ENCODE data around the gene PRDM2.
"Not testable (repeated sequence)": the region's sequence is repeated elsewhere in the genome, so short reads cannot be mapped to it uniquely, and the experiment has no call there.

The PRDM2 gene

GRCh38 chr1:13666317-13666716 is 33.7 kb upstream of the PRDM2 start:
- no peak overlapping the region for H3K4me3 ChIP-seq (ENCODE audit: low read depth, low read length)
- TF ChIP-seq, protein P1, sequence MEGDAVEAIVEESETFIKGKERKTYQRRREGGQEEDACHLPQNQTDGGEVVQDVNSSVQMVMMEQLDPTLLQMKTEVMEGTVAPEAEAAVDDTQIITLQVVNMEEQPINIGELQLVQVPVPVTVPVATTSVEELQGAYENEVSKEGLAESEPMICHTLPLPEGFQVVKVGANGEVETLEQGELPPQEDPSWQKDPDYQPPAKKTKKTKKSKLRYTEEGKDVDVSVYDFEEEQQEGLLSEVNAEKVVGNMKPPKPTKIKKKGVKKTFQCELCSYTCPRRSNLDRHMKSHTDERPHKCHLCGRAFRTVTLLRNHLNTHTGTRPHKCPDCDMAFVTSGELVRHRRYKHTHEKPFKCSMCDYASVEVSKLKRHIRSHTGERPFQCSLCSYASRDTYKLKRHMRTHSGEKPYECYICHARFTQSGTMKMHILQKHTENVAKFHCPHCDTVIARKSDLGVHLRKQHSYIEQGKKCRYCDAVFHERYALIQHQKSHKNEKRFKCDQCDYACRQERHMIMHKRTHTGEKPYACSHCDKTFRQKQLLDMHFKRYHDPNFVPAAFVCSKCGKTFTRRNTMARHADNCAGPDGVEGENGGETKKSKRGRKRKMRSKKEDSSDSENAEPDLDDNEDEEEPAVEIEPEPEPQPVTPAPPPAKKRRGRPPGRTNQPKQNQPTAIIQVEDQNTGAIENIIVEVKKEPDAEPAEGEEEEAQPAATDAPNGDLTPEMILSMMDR (IDR thresholded peaks at IDR 0.05; ENCODE audit: low read depth, low read length): no peak

GRCh38 chr1:13667691-13668090 is 32.3 kb upstream of the PRDM2 start:
- H3K4me3 ChIP-seq (ENCODE audit: low read depth, low read length): no peak overlapping the region
- TF ChIP-seq, protein P1 (IDR thresholded peaks at IDR 0.05; ENCODE audit: low read depth, low read length): no peak

- TF ChIP-seq, protein P1 (IDR thresholded peaks at IDR 0.05; ENCODE audit: low read depth, low read length): no peak
- H3K4me3 ChIP-seq (ENCODE audit: low read depth, low read length): no peak overlapping the region
Observed at GRCh38 chr1:13674377-13674776, 25.6 kb upstream of the PRDM2 start.

DNA sequence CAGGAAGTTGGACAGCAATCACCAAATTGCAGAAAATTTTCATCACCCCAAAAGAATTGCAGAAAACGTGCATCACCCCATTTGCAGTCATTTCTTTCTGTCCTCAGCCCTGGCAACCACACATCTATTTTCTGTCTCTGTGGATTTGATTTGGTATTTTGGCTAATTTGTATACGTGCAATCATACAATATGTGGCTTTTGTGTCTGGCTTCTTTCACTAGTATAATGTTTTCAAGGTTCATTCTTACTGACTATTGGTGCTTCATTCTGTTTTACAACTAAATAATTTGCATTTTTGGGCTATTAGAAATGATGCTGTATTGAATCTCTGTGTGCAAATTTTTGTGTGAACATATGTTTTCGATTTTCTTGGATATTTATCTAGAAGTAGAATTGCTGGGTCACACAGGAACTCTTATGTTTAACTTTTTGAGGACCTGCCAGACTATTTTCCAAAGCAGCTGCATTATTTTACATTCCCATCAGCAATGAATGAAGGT is 24.8 kb upstream of the PRDM2 start:
- TF ChIP-seq, protein P1 (IDR thresholded peaks at IDR 0.05; ENCODE audit: low read depth, low read length): no peak
- H3K4me3 ChIP-seq (ENCODE audit: low read depth, low read length): no peak overlapping the region

DNA sequence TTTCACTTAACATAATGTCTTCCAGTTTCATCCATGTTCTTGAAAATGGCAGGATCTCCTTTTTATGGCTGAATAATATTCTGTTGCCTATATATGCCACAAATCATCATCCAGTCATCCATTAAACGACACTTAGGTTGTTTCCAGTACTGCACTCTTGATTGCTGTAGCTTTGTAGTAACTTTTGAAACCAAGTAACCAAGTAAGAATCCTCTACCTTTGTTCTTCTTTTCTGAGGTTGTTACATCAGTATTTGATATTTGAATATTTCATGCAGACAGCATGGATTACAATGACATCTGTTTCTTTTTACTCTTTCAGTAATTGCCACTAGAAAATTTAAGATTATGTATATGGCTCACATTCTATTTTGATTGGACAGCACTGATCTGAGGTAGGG is 22.1 kb upstream of the PRDM2 start:
- TF ChIP-seq, protein P1 (IDR thresholded peaks at IDR 0.05; ENCODE audit: low read depth, low read length): no peak
- H3K4me3 ChIP-seq (ENCODE audit: low read depth, low read length): no peak overlapping the region

- TF ChIP-seq, protein P1 (IDR thresholded peaks at IDR 0.05; ENCODE audit: low read depth, low read length): no peak
- H3K4me3 ChIP-seq (ENCODE audit: low read depth, low read length): no peak overlapping the region
Observed at GRCh38 chr1:13679651-13680050, 20.3 kb upstream of the PRDM2 start.

DNA sequence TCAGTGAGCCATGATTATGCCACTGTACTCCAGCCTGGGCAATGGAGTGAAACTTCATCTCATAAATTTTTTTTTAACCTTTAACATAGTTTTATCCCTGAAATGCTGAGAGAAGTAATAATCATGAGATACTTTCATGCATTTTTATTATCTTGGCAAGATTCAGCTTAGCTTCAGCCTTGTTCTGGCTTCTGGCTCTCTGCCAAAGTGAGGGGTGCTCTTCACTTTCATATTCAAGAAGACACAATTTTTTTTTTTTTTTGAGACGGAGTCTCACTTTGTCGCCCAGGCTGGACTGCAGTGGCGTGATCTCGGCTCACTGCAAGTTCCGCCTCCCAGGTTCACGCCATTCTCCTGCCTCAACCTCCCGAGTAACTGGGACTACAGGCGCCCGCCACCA is 19.4 kb upstream of the PRDM2 start:
- H3K4me3 ChIP-seq (ENCODE audit: low read depth, low read length): not testable (repeated sequence)

DNA sequence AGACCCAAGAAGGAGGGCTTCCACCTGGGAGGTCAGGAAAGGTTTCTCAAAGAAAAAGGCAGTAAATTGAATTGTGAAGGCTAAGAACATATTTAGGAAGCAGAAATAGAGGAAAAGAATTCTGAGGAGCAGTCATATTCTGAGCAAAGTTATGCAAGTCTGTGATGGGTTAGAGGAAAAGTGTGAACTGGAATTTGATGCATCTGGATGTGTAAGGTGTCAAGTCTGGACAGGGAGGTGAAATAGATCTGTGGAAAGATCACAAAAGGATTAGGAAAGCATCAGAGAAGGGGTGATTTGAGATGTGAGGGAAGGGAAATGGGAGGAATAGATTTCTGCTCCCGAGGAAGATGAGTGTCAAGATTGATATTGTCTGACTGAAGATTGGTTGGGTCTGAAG is 18.1 kb upstream of the PRDM2 start:
- no peak overlapping the region for H3K4me3 ChIP-seq (ENCODE audit: low read depth, low read length)
- TF ChIP-seq, protein P1 (IDR thresholded peaks at IDR 0.05; ENCODE audit: low read depth, low read length): no peak

All from WI38 (cell line).